Measurements from ENCODE around the gene ODAD4. TPM values are rescaled to one million over a fixed set of nuclear protein-coding genes. Genes with fewer than 3 reads are reported as not detected.

Gene ODAD4
- total and polyA plus RNA-seq, 4 donors = 0.07 to 1.0 (median 0.23) TPM

DNA sequence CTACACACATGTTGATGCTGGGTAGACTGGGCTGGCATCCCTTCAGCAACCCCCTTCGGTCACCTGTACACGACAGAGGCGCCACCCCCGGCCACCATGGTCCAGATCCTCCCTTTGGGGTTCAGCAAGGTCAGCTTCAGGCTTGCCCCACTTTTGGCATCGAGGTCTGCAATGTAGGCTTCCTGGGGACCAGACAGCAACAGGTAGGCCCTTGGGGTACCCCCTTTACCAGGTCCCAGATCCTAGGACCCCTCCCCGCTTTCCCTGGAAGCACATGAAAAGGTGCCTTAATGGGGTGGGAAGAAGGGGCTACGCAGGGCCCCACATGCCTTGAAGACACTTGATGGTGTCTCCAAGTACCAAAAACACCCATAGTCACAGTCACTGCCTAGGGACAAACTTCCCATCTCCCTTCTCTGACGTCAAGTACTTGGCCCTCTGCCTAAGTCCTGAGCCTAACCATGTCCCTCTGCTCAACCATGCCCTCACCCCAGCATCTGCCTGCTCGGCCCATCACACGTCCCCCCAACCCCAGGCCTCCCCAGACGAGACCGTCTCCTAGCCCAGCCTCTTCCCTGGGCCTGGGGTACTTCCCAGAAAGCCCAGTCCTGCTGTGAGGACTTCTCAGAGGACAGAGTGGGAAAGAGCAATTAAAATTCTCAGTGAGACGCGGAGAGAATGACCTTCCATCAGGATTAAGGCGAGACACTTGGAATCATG lies 23.8 kb upstream of the ODAD4 start:
- H3K4me3 ChIP-seq (ENCODE audit: low read depth in 1 of 3, low read length in 3 of 3) = no peak overlapping the region
- no peak for TF ChIP-seq FOXA1 (IDR thresholded peaks at IDR 0.05)
- no peak for TF ChIP-seq HNF4G (IDR thresholded peaks at IDR 0.05)
- TF ChIP-seq HNF4A (conservative IDR thresholded peaks at IDR 0.05) = no peak
- TF ChIP-seq, protein P1, sequence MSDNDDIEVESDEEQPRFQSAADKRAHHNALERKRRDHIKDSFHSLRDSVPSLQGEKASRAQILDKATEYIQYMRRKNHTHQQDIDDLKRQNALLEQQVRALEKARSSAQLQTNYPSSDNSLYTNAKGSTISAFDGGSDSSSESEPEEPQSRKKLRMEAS (IDR thresholded peaks at IDR 0.05) = no peak
- TF ChIP-seq TAF1 (conservative IDR thresholded peaks at IDR 0.05) = no peak
- TF ChIP-seq REST (IDR thresholded peaks at IDR 0.05) = no peak
- TF ChIP-seq JUND (IDR thresholded peaks at IDR 0.05) = no peak
- no peak for TF ChIP-seq EGR1 (IDR thresholded peaks at IDR 0.05; ENCODE audit: low read depth in 2 of 2)
- TF ChIP-seq ZBTB33 (IDR thresholded peaks at IDR 0.05) = no peak
- TF ChIP-seq GABPA (IDR thresholded peaks at IDR 0.05 in 1 of 2, conservative IDR thresholded peaks at IDR 0.05 in 1 of 2) = no peak
- no peak for TF ChIP-seq ATF3 (IDR thresholded peaks at IDR 0.05)
- TF ChIP-seq SP1 (IDR thresholded peaks at IDR 0.05) = no peak
- TF ChIP-seq FOXA2 (IDR thresholded peaks at IDR 0.05) = no peak
- TF ChIP-seq RXRA (IDR thresholded peaks at IDR 0.05) = no peak
- TF ChIP-seq CTCF (IDR thresholded peaks at IDR 0.05; ENCODE audit: low read depth, low read length, missing input control) = no peak
- TF ChIP-seq NR2F2 (IDR thresholded peaks at IDR 0.05) = no peak
- no peak for TF ChIP-seq RAD21 (IDR thresholded peaks at IDR 0.05)
- 92% methylated on average over 15 of the region's 15 CpGs for WGBS
- no peak overlapping the region for H3K9ac ChIP-seq (ENCODE audit: low read depth in 1 of 2, low read length in 2 of 2)
- H3K27ac ChIP-seq (ENCODE audit: low read depth in 1 of 2, low read length in 2 of 2) = no peak overlapping the region
- DNase-seq (ENCODE audit: low spot score) = no peak
- no peaks in the 10 kb centered on the region for H3K9me3 ChIP-seq (ENCODE audit: control insufficient read depth in 4 of 4, low read length in 3 of 4)
- H3K27me3 ChIP-seq (ENCODE audit: control insufficient read depth in 4 of 4, insufficient read depth in 4 of 4, low read length in 3 of 4) = no peaks in the 10 kb centered on the region
- H3K36me3 ChIP-seq (ENCODE audit: control insufficient read depth in 4 of 4, insufficient read depth in 3 of 4, low read depth in 1 of 4, low read length in 3 of 4) = peaks cover 11 to 74% (median 45%) of the 10 kb centered on the region in 4 donors
- peaks cover 0 to 11% (median 4%) of the 10 kb centered on the region in 4 donors for H3K4me1 ChIP-seq (ENCODE audit: control insufficient read depth in 4 of 4, insufficient read depth in 4 of 4, low read length in 3 of 4)

Measured in liver (tissue), 9 donors.